GM12801 (cell line): ENCODE measurements around the gene DOCK7.

ENCODE experiments used
- TF ChIP-seq, protein P1 (sequence below): IDR thresholded peaks from one replicate; pipeline ENCODE4 v1.5.1; 2011; ENCODE audit warnings: control low read depth; ENCODE audit not compliant: insufficient read length; ENCODE audit errors: extremely low read depth

Gene DOCK7

DNA sequence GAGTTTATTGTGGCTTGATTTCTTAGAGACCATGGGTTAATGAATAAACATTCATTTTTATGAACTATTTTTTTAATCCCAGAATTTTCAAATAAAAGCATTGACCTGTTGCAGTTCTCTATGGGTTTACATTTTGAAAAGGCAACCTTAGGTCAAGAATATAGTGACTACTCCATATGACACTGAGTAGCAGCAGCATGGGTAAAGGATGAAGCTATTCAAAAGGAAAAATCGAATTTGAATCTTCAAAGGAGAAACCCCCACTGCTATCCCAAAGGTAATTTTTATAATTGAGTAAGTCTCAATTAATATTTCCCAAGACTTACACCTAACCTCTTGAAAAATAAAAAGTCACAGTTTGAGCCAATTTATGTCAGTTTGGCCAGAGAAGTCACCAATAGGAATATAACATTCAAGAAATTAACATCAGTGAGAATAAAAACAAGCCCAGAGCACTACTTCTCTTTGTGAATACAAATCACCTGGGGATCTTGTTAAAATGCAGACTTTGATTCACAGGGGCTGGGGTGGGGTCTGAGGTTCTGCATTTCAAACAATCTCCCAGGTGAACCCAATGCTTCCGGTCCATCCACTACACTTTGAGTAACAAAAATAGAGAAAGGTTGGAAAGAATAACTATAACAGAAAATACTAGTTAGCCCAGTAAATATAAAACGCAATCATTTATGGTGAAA is 211.5 kb downstream of the DOCK7 start:
- TF ChIP-seq, protein P1, sequence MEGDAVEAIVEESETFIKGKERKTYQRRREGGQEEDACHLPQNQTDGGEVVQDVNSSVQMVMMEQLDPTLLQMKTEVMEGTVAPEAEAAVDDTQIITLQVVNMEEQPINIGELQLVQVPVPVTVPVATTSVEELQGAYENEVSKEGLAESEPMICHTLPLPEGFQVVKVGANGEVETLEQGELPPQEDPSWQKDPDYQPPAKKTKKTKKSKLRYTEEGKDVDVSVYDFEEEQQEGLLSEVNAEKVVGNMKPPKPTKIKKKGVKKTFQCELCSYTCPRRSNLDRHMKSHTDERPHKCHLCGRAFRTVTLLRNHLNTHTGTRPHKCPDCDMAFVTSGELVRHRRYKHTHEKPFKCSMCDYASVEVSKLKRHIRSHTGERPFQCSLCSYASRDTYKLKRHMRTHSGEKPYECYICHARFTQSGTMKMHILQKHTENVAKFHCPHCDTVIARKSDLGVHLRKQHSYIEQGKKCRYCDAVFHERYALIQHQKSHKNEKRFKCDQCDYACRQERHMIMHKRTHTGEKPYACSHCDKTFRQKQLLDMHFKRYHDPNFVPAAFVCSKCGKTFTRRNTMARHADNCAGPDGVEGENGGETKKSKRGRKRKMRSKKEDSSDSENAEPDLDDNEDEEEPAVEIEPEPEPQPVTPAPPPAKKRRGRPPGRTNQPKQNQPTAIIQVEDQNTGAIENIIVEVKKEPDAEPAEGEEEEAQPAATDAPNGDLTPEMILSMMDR, result no peak

DNA sequence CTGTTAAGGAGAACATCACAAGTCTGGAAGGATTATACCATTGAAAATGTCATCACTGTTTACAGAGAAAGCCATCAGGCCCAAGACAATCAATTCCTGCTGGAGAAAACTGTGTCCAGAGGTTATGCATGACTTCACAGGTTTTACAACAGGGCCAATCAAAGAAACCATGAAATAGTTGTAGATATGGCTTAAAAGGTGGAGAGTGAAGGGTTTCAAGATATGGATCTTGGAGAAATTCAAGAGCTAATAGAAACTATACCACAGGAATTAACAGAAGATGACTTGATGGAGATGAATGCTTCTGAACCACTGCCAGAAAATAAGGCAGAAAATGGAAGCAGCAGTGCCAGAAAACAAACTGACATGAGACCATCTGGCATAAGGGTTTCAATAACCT is 221.1 kb downstream of the DOCK7 start:
- TF ChIP-seq, protein P1, result no peak

DNA sequence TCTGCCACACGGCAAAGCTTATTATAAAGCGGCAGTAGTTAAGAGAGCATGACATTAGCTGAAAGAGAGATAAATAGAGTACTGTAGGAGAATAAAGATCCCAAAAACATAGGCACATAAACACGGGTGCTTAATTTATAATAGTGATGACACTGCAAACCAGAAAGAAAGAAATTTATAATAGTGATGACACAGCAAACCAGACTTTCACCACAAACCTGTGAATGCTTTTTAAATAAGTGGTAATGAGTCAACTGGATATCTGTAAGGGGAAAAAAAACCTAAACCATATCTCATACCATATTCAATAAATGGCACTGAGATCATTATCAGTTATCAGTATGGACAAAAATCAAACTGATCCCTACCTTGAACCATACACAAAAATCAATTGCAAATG is 225.8 kb downstream of the DOCK7 start:
- TF ChIP-seq, protein P1, result no peak

DNA sequence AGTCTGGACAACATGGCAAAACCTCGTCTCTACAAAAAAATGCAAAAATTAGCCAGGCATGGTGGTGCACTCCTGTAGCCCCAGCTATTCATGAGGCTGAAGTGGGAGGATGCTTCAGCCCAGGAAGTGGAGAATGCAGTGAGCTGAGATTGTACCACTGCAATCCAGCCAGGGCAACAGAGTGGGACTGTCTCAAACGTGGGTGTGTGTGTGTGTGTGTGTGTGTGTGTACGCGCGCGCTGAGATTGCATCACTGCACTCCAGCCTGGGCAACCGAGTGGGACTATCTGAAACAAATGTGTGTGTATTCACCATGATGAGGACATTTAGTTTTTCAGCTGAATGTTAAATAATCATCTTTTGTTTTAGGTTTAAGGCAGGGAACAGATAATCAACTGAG is 230.2 kb downstream of the DOCK7 start:
- TF ChIP-seq, protein P1, result no peak

DNA sequence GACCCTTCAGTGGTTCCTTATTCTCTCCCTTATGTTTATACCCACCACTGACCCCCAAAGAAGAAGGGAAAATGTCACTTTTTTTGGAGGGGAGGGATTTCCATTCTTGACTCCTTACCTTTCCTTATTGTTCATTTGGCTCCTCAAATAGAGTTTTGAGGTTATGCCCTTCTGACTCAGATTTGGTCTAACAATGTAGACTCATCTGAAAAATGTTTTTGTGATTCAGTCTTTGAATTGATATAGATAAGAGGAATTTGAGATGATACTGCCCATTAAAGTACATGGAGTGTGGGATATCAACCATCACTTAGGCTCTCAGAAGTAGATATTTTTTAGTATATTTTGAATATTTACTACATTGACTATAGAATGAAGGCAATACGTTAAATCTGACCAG is 235.2 kb downstream of the DOCK7 start:
- TF ChIP-seq, protein P1, result no peak

DNA sequence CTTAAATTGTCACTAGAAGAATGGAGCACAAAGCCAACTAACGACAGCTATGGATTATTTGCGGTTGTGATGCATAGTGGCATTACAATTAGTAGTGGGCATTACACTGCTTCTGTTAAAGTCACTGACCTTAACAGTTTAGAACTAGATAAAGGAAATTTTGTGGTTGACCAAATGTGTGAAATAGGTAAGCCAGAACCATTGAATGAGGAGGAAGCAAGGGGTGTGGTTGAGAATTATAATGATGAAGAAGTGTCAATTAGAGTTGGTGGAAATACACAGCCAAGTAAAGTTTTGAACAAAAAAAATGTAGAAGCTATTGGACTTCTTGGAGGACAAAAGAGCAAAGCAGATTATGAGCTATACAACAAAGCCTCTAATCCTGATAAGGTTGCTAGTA is 237.9 kb downstream of the DOCK7 start:
- TF ChIP-seq, protein P1, result no peak

DNA sequence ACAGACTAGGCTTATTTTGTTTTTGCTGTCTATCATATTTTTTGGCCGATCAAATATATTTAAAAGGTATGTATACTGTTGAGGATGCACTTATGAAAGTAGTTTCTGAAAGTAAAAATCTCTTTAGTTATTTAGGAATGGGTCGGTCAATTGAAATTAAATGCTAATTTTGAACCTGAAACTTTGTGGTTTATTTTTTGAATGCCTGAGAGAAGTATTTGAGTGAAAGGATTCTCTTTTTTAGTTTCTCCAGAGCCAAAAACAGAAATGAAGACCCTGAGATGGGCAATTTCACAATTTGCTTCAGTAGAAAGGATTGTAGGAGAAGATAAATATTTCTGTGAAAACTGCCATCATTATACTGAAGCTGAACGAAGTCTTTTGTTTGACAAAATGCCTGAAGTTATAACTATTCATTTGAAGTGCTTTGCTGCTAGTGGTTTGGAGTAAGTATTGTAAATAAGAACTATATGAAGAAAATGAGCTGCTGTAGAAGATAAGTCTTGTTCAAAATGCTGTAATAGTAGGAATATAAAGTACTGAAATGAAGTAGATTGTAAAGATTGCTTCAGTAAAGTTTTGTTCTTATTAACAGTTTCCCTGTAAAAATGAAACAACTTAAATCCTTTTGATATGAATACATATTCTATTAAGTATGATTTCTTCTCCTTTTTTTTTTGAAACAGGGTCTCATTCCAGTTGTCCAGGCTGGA is 239.8 kb downstream of the DOCK7 start:
- TF ChIP-seq, protein P1, result no peak
